ENCODE results near the gene AUTS2.

AUTS2 gene

DNA sequence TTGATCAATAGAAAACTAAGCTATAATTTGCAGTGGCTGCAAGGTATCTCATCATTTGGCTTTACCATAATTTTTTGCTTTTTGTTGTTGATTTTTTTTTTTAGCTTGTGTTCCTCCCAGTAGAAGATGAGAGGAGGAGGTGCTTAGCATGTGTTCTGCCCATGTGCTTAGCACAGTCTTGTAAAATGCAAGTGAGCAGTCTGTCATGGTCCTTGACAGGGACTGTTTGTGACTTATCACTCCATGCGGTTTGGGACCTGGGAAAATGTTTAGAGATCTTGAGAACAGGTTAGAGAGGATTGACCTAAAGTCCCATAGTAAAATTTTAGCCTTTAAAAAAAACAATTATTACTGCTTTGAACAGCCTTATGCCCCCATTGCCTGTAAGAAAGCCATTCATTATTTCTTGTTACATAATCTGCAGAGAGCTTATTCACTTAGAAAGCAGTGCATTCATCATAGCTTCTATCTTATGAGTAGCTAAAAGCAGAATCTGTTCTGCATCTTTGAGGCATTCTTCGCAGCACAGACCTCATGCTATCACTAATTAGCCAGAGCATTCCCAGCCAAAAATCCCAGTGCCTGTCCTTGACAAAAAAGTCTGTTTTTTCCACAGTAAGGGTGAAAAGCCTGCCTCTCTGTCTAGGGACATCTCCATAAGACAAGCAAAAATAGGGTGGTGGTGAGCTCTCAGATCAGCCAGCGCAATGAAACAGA lies 784.9 kb downstream of the AUTS2 start:
- H3K36me3 ChIP-seq: no peaks in the 10 kb centered on the region
- H3K27ac ChIP-seq: no peak overlapping the region
- H3K4me3 ChIP-seq (ENCODE audit: low read depth, low read length): no peak overlapping the region
- TF ChIP-seq, protein P1, sequence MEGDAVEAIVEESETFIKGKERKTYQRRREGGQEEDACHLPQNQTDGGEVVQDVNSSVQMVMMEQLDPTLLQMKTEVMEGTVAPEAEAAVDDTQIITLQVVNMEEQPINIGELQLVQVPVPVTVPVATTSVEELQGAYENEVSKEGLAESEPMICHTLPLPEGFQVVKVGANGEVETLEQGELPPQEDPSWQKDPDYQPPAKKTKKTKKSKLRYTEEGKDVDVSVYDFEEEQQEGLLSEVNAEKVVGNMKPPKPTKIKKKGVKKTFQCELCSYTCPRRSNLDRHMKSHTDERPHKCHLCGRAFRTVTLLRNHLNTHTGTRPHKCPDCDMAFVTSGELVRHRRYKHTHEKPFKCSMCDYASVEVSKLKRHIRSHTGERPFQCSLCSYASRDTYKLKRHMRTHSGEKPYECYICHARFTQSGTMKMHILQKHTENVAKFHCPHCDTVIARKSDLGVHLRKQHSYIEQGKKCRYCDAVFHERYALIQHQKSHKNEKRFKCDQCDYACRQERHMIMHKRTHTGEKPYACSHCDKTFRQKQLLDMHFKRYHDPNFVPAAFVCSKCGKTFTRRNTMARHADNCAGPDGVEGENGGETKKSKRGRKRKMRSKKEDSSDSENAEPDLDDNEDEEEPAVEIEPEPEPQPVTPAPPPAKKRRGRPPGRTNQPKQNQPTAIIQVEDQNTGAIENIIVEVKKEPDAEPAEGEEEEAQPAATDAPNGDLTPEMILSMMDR (IDR thresholded peaks at IDR 0.05; ENCODE audit: low read depth, low read length): no peak
- H3K27me3 ChIP-seq (ENCODE audit: insufficient read depth, low read depth, severe bottlenecking): no peaks in the 10 kb centered on the region
- no peak for DNase-seq
- no peaks in the 10 kb centered on the region for H3K9me3 ChIP-seq (ENCODE audit: severe bottlenecking)

- H3K36me3 ChIP-seq: no peaks in the 10 kb centered on the region
- H3K4me3 ChIP-seq (ENCODE audit: low read depth, low read length): no peak overlapping the region
- TF ChIP-seq, protein P1 (IDR thresholded peaks at IDR 0.05; ENCODE audit: low read depth, low read length): no peak
- H3K27ac ChIP-seq: no peak overlapping the region
- H3K9me3 ChIP-seq (ENCODE audit: severe bottlenecking): no peaks in the 10 kb centered on the region
- no peaks in the 10 kb centered on the region for H3K27me3 ChIP-seq (ENCODE audit: insufficient read depth, low read depth, severe bottlenecking)
- DNase-seq: no peak
Measured at GRCh38 chr7:70384024-70384423, 785.7 kb downstream of the AUTS2 start.

- DNase-seq: no peak
- TF ChIP-seq, protein P1 (IDR thresholded peaks at IDR 0.05; ENCODE audit: low read depth, low read length): no peak
- Histone ChIP-seq H3K9me3 (ENCODE audit: severe bottlenecking) (no peaks in the 10 kb centered on the region), H3K4me3 (ENCODE audit: low read depth, low read length) (no peak overlapping the region), H3K27me3 (ENCODE audit: insufficient read depth, low read depth, severe bottlenecking) (no peaks in the 10 kb centered on the region), H3K36me3 (no peaks in the 10 kb centered on the region), H3K27ac (no peak overlapping the region)
Measured at GRCh38 chr7:70384891-70385290, 786.6 kb downstream of the AUTS2 start.

- no peak overlapping the region for H3K4me3 ChIP-seq (ENCODE audit: low read depth, low read length)
- H3K27ac ChIP-seq: no peak overlapping the region
- no peak for DNase-seq
- no peaks in the 10 kb centered on the region for H3K9me3 ChIP-seq (ENCODE audit: severe bottlenecking)
- TF ChIP-seq, protein P1 (IDR thresholded peaks at IDR 0.05; ENCODE audit: low read depth, low read length): no peak
- H3K27me3 ChIP-seq (ENCODE audit: insufficient read depth, low read depth, severe bottlenecking): no peaks in the 10 kb centered on the region
- no peaks in the 10 kb centered on the region for H3K36me3 ChIP-seq
Measured at GRCh38 chr7:70387217-70387616, 788.9 kb downstream of the AUTS2 start.

DNA sequence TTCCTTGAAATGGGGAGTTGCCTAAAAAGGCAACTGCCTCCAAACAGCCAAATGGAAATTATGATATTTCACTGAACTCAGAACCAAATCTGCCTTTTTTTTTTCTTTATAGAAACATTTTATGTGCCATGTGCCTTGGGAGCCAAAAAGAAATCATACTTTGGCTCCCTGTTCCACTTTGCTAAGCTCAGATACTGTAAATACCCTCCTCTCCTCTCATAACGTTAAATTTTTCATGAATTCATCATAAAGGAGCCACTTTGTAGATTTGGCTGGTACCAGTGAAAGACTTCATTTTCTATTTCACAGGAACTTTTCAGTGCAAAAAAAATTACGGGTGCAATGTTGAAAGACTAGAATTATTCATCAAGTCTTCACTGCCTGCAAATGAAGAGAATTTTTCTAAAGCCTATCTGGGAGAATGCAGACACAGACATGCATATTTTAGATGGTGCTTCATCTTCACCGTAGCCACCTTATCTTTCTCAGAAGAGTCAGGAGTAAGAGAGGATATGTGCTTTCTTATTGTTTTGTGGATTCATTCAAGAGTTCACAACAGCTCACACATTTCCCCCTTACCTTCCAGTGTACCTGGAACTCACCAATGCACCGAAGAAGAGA lies 791.4 kb downstream of the AUTS2 start:
- no peaks in the 10 kb centered on the region for H3K9me3 ChIP-seq (ENCODE audit: severe bottlenecking)

More for the DNA sequence above, 791.4 kb downstream of the AUTS2 start:
- no peak for DNase-seq
- Histone ChIP-seq H3K27me3 (ENCODE audit: insufficient read depth, low read depth, severe bottlenecking) (no peaks in the 10 kb centered on the region), H3K4me3 (ENCODE audit: low read depth, low read length) (no peak overlapping the region), H3K27ac (no peak overlapping the region), H3K36me3 (no peaks in the 10 kb centered on the region)
- TF ChIP-seq, protein P1 (IDR thresholded peaks at IDR 0.05; ENCODE audit: low read depth, low read length): no peak
